PC-9 (cell line): ENCODE data around the gene CHPT1. TPM values are rescaled to one million over a fixed set of nuclear protein-coding genes. Genes with fewer than 3 reads are reported as not detected.

Experiments used
- BruUV-seq: library from RNA; stranded (reverse); fragments of 400-500 nt; replicated peaks from 2 replicates; lab custom pipeline; 2021; lab: Mats Ljungman, UMichigan
- CTCF ChIA-PET: fragments of 300-600 bp; sonication (Branson Sonifier 250); formaldehyde crosslinking; loops from one replicate; lab custom pipeline; 2022; ENCODE audit warnings: antibody characterized with exemption; lab: Charles Lee
- POLR2A ChIA-PET: fragments of 300-600 bp; sonication (Branson Sonifier 250); formaldehyde crosslinking; loops from one replicate; lab custom pipeline; 2022; ENCODE audit warnings: antibody characterized with exemption; ENCODE audit not compliant: unreplicated experiment; lab: Charles Lee
- DNase-seq, 2 experiments: peaks; one replicate each; pipeline versions ENCODE4 v3.0.0 to v3.0.0-alpha.2; 2015 to 2022; ENCODE audit warnings: mixed read lengths in 1 of 2
- H2AFZ ChIP-seq: fragments of 200-600 bp; sonication (generic); 2 replicates; pipeline ENCODE4 v1.8.1; 2017; ENCODE audit warnings: antibody characterized with exemption
- H3F3A ChIP-seq: fragments of 200-600 bp; sonication (generic); 2 replicates; pipeline ENCODE4 v1.8.1; 2017; ENCODE audit warnings: antibody characterized with exemption, mild to moderate bottlenecking, low read depth; ENCODE audit not compliant: insufficient read depth
- H3K27ac ChIP-seq: fragments of 200-600 bp; sonication (generic); 2 replicates; pipeline ENCODE4 v1.6.1; 2016; ENCODE audit warnings: mixed run types
- H3K27me3 ChIP-seq: fragments of 200-600 bp; sonication (generic); 2 replicates; pipeline ENCODE4 v1.6.1; 2016; ENCODE audit warnings: low read depth, mixed run types; ENCODE audit not compliant: insufficient read depth
- H3K36me3 ChIP-seq: fragments of 200-600 bp; sonication (generic); 2 replicates; pipeline ENCODE4 v1.6.1; 2016; ENCODE audit warnings: low read depth, mixed run types
- H3K4me1 ChIP-seq: fragments of 200-600 bp; sonication (generic); replicated peaks from 2 replicates; pipeline ENCODE4 v1.6.1; 2016; ENCODE audit warnings: mixed run types; ENCODE audit not compliant: insufficient read depth
- H3K4me2 ChIP-seq: fragments of 200-600 bp; sonication (generic); 2 replicates; pipeline ENCODE4 v1.6.1; 2017; ENCODE audit warnings: mixed run types
- H3K4me3 ChIP-seq: fragments of 200-600 bp; sonication (generic); 2 replicates; pipeline ENCODE4 v1.6.1; 2016; ENCODE audit warnings: mixed run types
- H3K79me2 ChIP-seq: fragments of 200-600 bp; sonication (generic); 2 replicates; pipeline ENCODE4 v1.6.1; 2017; ENCODE audit warnings: low read depth, mixed run types
- H3K9me2 ChIP-seq: fragments of 200-600 bp; sonication (generic); 2 replicates; pipeline ENCODE4 v1.8.1; 2017; ENCODE audit warnings: mild to moderate bottlenecking; ENCODE audit not compliant: insufficient read depth
- H3K9me3 ChIP-seq: fragments of 200-600 bp; sonication (generic); 2 replicates; pipeline ENCODE4 v1.8.1; 2016; ENCODE audit warnings: low read depth; ENCODE audit not compliant: insufficient read depth
- H4K20me1 ChIP-seq: fragments of 200-600 bp; sonication (generic); 2 replicates; pipeline ENCODE4 v1.8.1; 2017; ENCODE audit not compliant: insufficient read depth
- EZH2 ChIP-seq: fragments of 200-600 bp; sonication (generic); IDR thresholded peaks from 2 replicates; pipeline ENCODE4 v1.8.0; 2017; ENCODE audit warnings: antibody characterized with exemption, low read depth
- intact Hi-C: fragments of 100-400 bp; cut with micrococcal nuclease; formaldehyde crosslinking; loops from one replicate; pipeline ENCODE4 v1.10.0; 2022; ENCODE audit not compliant: unreplicated experiment
- total RNA-seq: library from RNA; stranded (reverse); gene quantifications from 2 replicates; pipeline ENCODE4 v1.2.3, GENCODE V29; 2021
- TF ChIP-seq, protein P1 (sequence below): fragments of 200-600 bp; sonication (generic); conservative IDR thresholded peaks from 2 replicates; pipeline ENCODE4 v1.6.1; 2017; ENCODE audit warnings: mixed run types, antibody characterized with exemption, mild to moderate bottlenecking, moderate library complexity

CHPT1 gene
- total RNA-seq, 1 experiment from 2014 or later = 6.1 TPM

DNA sequence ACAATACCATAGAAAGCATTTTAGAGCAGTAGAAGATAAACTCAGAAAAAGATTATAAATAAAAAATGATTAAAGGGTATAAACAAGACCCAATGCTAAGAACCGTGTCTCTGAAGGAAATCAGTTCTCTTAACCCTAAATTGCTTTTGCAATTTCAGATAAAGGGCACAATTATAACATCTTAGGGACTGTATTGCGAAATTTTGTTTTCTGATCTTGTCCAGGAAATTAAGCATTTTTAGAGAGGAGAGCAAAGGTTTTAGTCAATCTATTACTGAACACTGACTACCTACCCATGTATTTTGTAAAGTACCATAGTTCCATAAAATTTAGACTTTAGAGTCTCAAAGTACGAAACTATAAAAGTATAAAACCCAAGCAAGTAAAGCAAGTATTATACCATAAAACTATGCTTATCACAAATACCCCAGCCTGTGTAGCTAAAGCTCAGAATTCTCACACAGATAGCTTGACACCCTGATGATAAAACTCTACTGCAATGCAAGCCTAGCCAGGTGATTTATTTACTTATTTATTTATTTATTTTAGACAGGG lies 6.8 kb upstream of the CHPT1 start:
- intact Hi-C loops = no loop called here
- no peak for DNase-seq
- no peak for TF ChIP-seq EZH2
- TF ChIP-seq, protein P1, sequence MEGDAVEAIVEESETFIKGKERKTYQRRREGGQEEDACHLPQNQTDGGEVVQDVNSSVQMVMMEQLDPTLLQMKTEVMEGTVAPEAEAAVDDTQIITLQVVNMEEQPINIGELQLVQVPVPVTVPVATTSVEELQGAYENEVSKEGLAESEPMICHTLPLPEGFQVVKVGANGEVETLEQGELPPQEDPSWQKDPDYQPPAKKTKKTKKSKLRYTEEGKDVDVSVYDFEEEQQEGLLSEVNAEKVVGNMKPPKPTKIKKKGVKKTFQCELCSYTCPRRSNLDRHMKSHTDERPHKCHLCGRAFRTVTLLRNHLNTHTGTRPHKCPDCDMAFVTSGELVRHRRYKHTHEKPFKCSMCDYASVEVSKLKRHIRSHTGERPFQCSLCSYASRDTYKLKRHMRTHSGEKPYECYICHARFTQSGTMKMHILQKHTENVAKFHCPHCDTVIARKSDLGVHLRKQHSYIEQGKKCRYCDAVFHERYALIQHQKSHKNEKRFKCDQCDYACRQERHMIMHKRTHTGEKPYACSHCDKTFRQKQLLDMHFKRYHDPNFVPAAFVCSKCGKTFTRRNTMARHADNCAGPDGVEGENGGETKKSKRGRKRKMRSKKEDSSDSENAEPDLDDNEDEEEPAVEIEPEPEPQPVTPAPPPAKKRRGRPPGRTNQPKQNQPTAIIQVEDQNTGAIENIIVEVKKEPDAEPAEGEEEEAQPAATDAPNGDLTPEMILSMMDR = no peak
- Histone ChIP-seq H3K4me3 (no peak overlapping the region), H3K9me2 (no peaks in the 10 kb centered on the region), H3K4me1 (peaks cover 7% of the 10 kb centered on the region), H3K27ac (no peak overlapping the region), H3K79me2 (no peaks in the 10 kb centered on the region), H3F3A (no peaks in the 10 kb centered on the region), H2AFZ (no peak overlapping the region), H3K27me3 (no peaks in the 10 kb centered on the region), H3K9me3 (no peaks in the 10 kb centered on the region), H4K20me1 (no peaks in the 10 kb centered on the region), H3K36me3 (no peaks in the 10 kb centered on the region), H3K4me2 (no peak overlapping the region)
- no TSS peak for BruUV-seq
- POLR2A ChIA-PET = no interaction called here
- CTCF ChIA-PET = no interaction called here

GRCh38 chr12:101691503-101692096 lies 5.8 kb upstream of the CHPT1 start:
- POLR2A ChIA-PET = no interaction called here
- H3K27ac ChIP-seq = no peak overlapping the region
- DNase-seq = no peak
- H3K4me1 ChIP-seq = peaks cover 15% of the 10 kb centered on the region
- H3F3A ChIP-seq = peaks cover 2% of the 10 kb centered on the region; the same call in 1 of the 2 replicates
- H2AFZ ChIP-seq = no peak overlapping the region
- intact Hi-C loops = no loop called here
- no peaks in the 10 kb centered on the region for H3K79me2 ChIP-seq
- CTCF ChIA-PET = no interaction called here
- no peaks in the 10 kb centered on the region for H3K36me3 ChIP-seq
- H3K9me2 ChIP-seq = no peaks in the 10 kb centered on the region
- BruUV-seq = no TSS peak
- no peak overlapping the region for H3K4me3 ChIP-seq
- no peaks in the 10 kb centered on the region for H3K27me3 ChIP-seq
- no peaks in the 10 kb centered on the region for H3K9me3 ChIP-seq
- TF ChIP-seq, protein P1 = no peak
- TF ChIP-seq EZH2 = no peak
- H4K20me1 ChIP-seq = no peaks in the 10 kb centered on the region
- H3K4me2 ChIP-seq = no peak overlapping the region

- Histone ChIP-seq H3K27me3 (no peaks in the 10 kb centered on the region), H3K9me2 (no peaks in the 10 kb centered on the region), H3K4me2 (no peak overlapping the region), H3K4me3 (no peak overlapping the region), H3F3A (peaks cover 8% of the 10 kb centered on the region; the same call in 1 of the 2 replicates), H3K9me3 (no peaks in the 10 kb centered on the region), H2AFZ (no peak overlapping the region), H3K36me3 (no peaks in the 10 kb centered on the region), H3K79me2 (peaks cover 5% of the 10 kb centered on the region; the same call in 1 of the 2 replicates), H3K4me1 (peaks cover 27% of the 10 kb centered on the region), H3K27ac (no peak overlapping the region), H4K20me1 (no peaks in the 10 kb centered on the region)
- intact Hi-C loops = no loop called here
- no TSS peak for BruUV-seq
- TF ChIP-seq, protein P1 = no peak
- TF ChIP-seq EZH2 = no peak
- ChIA-PET POLR2A (no interaction called here), CTCF (no interaction called here)
- DNase-seq = no peak
Observed at GRCh38 chr12:101694297-101694848, 3.1 kb upstream of the CHPT1 start.
